Stimulated activated effector memory CD8-positive, alpha-beta T cell treated with anti-CD3 and anti-CD28 coated beads, Interleukin-12 subunit alpha, Interleukin-12 subunit beta, amount 100 ng/mL, for 72 hours (primary cell): ENCODE measurements around the gene ESR2.
A peak's percentile ranks its signal among the peaks of the same experiment; 100 is the strongest.
"Not testable (repeated sequence)": the region's sequence is repeated elsewhere in the genome, so short reads cannot be mapped to it uniquely, and the experiment has no call there.

ENCODE experiments used
- ATAC-seq: fragments of 150-1000 bp; cut with Tn5 transposase; 2 replicates; pipeline ENCODE4 v1.10.0; 2021
- DNase-seq, 2 donors: peaks; one replicate each; pipeline ENCODE4 v3.0.0; 2021 to 2022; ENCODE audit warnings: low spot score in 2 of 2
- H3K27ac Mint-ChIP-seq: one replicate; pipeline ENCODE4 v1.8.0; 2022; ENCODE audit warnings: mild to moderate bottlenecking, mixed read lengths
- H3K36me3 Mint-ChIP-seq: one replicate; pipeline ENCODE4 v1.8.0; 2022; ENCODE audit warnings: mild to moderate bottlenecking, mixed read lengths
- H3K4me1 Mint-ChIP-seq: one replicate; pipeline ENCODE4 v1.8.0; 2022; ENCODE audit warnings: mixed read lengths
- H3K4me3 Mint-ChIP-seq: one replicate; pipeline ENCODE4 v1.8.0; 2022; ENCODE audit warnings: mild to moderate bottlenecking, mixed read lengths
- H3K9me3 Mint-ChIP-seq: one replicate; pipeline ENCODE4 v1.8.0; 2022; ENCODE audit warnings: mixed read lengths

Gene ESR2

GRCh38 chr14:64119500-64119899 lies 174.7 kb downstream of the ESR2 start:
- ATAC-seq = peak; percentile 87
- no peak overlapping the region for H3K4me3 Mint-ChIP-seq
- peak overlapping the region; percentile 58 for H3K27ac Mint-ChIP-seq
- H3K36me3 Mint-ChIP-seq = peaks cover 98% of the 10 kb centered on the region
- DNase-seq = peak in 1 of 2 donors; percentile 54
- peaks cover 16% of the 10 kb centered on the region for H3K4me1 Mint-ChIP-seq
- no peaks in the 10 kb centered on the region for H3K9me3 Mint-ChIP-seq

- DNase-seq = no peak
- Mint-ChIP-seq H3K9me3 (no peaks in the 10 kb centered on the region), H3K4me1 (peaks cover 16% of the 10 kb centered on the region), H3K4me3 (no peak overlapping the region), H3K36me3 (peaks cover 97% of the 10 kb centered on the region), H3K27ac (peak overlapping the region; percentile 58)
- ATAC-seq = no peak
These were observed 175.3 kb downstream of the ESR2 start for GRCh38 chr14:64118892-64119291.

- H3K4me1 Mint-ChIP-seq = peaks cover 12% of the 10 kb centered on the region
- not testable (repeated sequence) for H3K9me3 Mint-ChIP-seq, DNase-seq, ATAC-seq, H3K4me3 Mint-ChIP-seq
- peaks cover 96% of the 10 kb centered on the region for H3K36me3 Mint-ChIP-seq
- peak overlapping the region; percentile 58 for H3K27ac Mint-ChIP-seq
These were observed 175.8 kb downstream of the ESR2 start for GRCh38 chr14:64118403-64118742.

- DNase-seq (no peak), ATAC-seq (no peak)
- Mint-ChIP-seq H3K4me1 (peaks cover 8% of the 10 kb centered on the region), H3K4me3 (no peak overlapping the region), H3K27ac (peak overlapping the region; percentile 58), H3K9me3 (no peaks in the 10 kb centered on the region), H3K36me3 (peaks cover 96% of the 10 kb centered on the region)
These were observed 176.3 kb downstream of the ESR2 start for GRCh38 chr14:64117671-64118402.

GRCh38 chr14:64115401-64115800 lies 178.8 kb downstream of the ESR2 start:
- DNase-seq = no peak
- H3K27ac Mint-ChIP-seq = peak overlapping the region; percentile 52
- H3K4me1 Mint-ChIP-seq = peaks cover 8% of the 10 kb centered on the region
- no peak for ATAC-seq
- no peaks in the 10 kb centered on the region for H3K9me3 Mint-ChIP-seq
- no peak overlapping the region for H3K4me3 Mint-ChIP-seq
- H3K36me3 Mint-ChIP-seq = peaks cover 95% of the 10 kb centered on the region

- DNase-seq (no peak), ATAC-seq (no peak)
- Mint-ChIP-seq H3K4me1 (peaks cover 7% of the 10 kb centered on the region), H3K9me3 (no peaks in the 10 kb centered on the region), H3K36me3 (peaks cover 89% of the 10 kb centered on the region), H3K4me3 (no peak overlapping the region), H3K27ac (peak overlapping the region; percentile 52)
These were observed 179.4 kb downstream of the ESR2 start for GRCh38 chr14:64114796-64115195.

GRCh38 chr14:64114166-64114565 lies 180.0 kb downstream of the ESR2 start:
- Mint-ChIP-seq H3K4me3 (no peak overlapping the region), H3K4me1 (peaks cover under 1% of the 10 kb centered on the region), H3K36me3 (peaks cover 89% of the 10 kb centered on the region), H3K9me3 (no peaks in the 10 kb centered on the region), H3K27ac (peak overlapping the region; percentile 52)
- no peak for ATAC-seq
- no peak for DNase-seq

- Mint-ChIP-seq H3K36me3 (peaks cover 79% of the 10 kb centered on the region), H3K27ac (peak overlapping the region; percentile 48), H3K4me3 (no peak overlapping the region), H3K4me1 (no peaks in the 10 kb centered on the region), H3K9me3 (no peaks in the 10 kb centered on the region)
- DNase-seq (no peak), ATAC-seq (no peak)
These were observed 181.1 kb downstream of the ESR2 start for GRCh38 chr14:64112867-64113678.

GRCh38 chr14:64110802-64111201 lies 183.4 kb downstream of the ESR2 start:
- Mint-ChIP-seq H3K4me3 (no peak overlapping the region), H3K9me3 (no peaks in the 10 kb centered on the region), H3K4me1 (no peaks in the 10 kb centered on the region), H3K27ac (peak overlapping the region; percentile 74), H3K36me3 (peaks cover 76% of the 10 kb centered on the region)
- DNase-seq (no peak), ATAC-seq (no peak)

GRCh38 chr14:64109819-64110554 lies 184.2 kb downstream of the ESR2 start:
- Mint-ChIP-seq H3K4me3 (no peak overlapping the region), H3K27ac (peak overlapping the region; percentile 11), H3K4me1 (no peaks in the 10 kb centered on the region), H3K9me3 (no peaks in the 10 kb centered on the region), H3K36me3 (peaks cover 76% of the 10 kb centered on the region)
- ATAC-seq = no peak
- DNase-seq = no peak

- H3K27ac Mint-ChIP-seq = peak overlapping the region; percentile 46
- peaks cover 78% of the 10 kb centered on the region for H3K36me3 Mint-ChIP-seq
These were observed 186.7 kb downstream of the ESR2 start for GRCh38 chr14:64107438-64107837.

GRCh38 chr14:64098120-64098519 lies 196.1 kb downstream of the ESR2 start:
- DNase-seq (no peak), ATAC-seq (no peak)
- no peaks in the 10 kb centered on the region for H3K4me1 Mint-ChIP-seq
- H3K36me3 Mint-ChIP-seq = peaks cover 83% of the 10 kb centered on the region
- no peaks in the 10 kb centered on the region for H3K9me3 Mint-ChIP-seq
- no peak overlapping the region for H3K4me3 Mint-ChIP-seq
- peak overlapping the region; percentile 23 for H3K27ac Mint-ChIP-seq

More at GRCh38 chr14:64107438-64107837, 186.7 kb downstream of the ESR2 start:
- DNase-seq = no peak
- no peak for ATAC-seq
- no peak overlapping the region for H3K4me3 Mint-ChIP-seq
- no peaks in the 10 kb centered on the region for H3K4me1 Mint-ChIP-seq
- H3K9me3 Mint-ChIP-seq = no peaks in the 10 kb centered on the region

GRCh38 chr14:64095620-64096019 lies 198.6 kb downstream of the ESR2 start:
- Mint-ChIP-seq H3K27ac (no peak overlapping the region), H3K4me1 (no peaks in the 10 kb centered on the region), H3K4me3 (no peak overlapping the region), H3K36me3 (peaks cover 76% of the 10 kb centered on the region), H3K9me3 (no peaks in the 10 kb centered on the region)
- DNase-seq (no peak), ATAC-seq (no peak)

GRCh38 chr14:64092940-64093339 lies 201.2 kb downstream of the ESR2 start:
- peaks cover 70% of the 10 kb centered on the region for H3K36me3 Mint-ChIP-seq
- H3K4me3 Mint-ChIP-seq = no peak overlapping the region
- ATAC-seq (no peak), DNase-seq (no peak)
- H3K4me1 Mint-ChIP-seq = no peaks in the 10 kb centered on the region
- H3K27ac Mint-ChIP-seq = peak overlapping the region; percentile 26
- no peaks in the 10 kb centered on the region for H3K9me3 Mint-ChIP-seq

- H3K9me3 Mint-ChIP-seq = no peaks in the 10 kb centered on the region
- ATAC-seq = no peak
- no peak for DNase-seq
- peak overlapping the region; percentile 26 for H3K27ac Mint-ChIP-seq
- peaks cover 70% of the 10 kb centered on the region for H3K36me3 Mint-ChIP-seq
- no peak overlapping the region for H3K4me3 Mint-ChIP-seq
- H3K4me1 Mint-ChIP-seq = no peaks in the 10 kb centered on the region
These were observed 201.8 kb downstream of the ESR2 start for GRCh38 chr14:64092338-64092737.
